Measurements from ENCODE around the gene TMEFF1. TPM values are rescaled to one million over a fixed set of nuclear protein-coding genes. Genes with fewer than 3 reads are reported as not detected.

TMEFF1 gene
- total RNA-seq, 1 experiment from 2014 or later: 65.5 TPM

DNA sequence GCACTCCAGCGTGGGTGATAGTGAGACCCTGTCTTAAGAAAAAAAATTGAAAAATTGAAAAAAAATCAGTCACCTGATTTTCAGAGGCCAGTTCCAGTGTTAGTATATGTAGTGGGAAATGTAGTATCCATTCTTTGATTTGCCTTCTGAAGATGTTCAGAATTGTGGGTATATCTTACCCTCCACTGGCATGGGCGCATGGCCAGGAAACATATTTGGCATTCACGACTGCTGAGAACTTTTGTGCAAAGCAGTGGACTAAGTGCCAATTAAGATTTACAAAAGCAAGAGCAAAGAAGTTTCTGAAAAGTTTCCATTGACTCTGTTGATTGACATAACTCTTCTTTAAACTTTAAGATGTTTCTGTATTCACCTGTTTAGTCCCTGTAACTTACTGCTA, 107.3 kb downstream of the TMEFF1 start:
- no CpG with 5 or more reads among the region's 3 CpGs for WGBS (ENCODE audit: extremely low coverage, insufficient read length, low lambda C conversion rate)
- H3K23me2 ChIP-seq (ENCODE audit: insufficient read length, low read depth, low read length, poor library complexity, severe bottlenecking): no peaks in the 10 kb centered on the region
- no peak overlapping the region for H3K27ac Mint-ChIP-seq

More for the DNA sequence above, 107.3 kb downstream of the TMEFF1 start:
- Histone ChIP-seq H2BK20ac (ENCODE audit: low read depth, low read length, poor library complexity, severe bottlenecking) (no peak overlapping the region), H2AK5ac (ENCODE audit: insufficient read length, low read length) (no peak overlapping the region), H2BK5ac (ENCODE audit: insufficient read length, low read length) (no peak overlapping the region), H3T11ph (ENCODE audit: low read length) (no peak overlapping the region), H4K8ac (replicated peaks; ENCODE audit: insufficient read length, low read depth, low read length) (no peak overlapping the region), H2BK15ac (ENCODE audit: low read depth, low read length) (no peak overlapping the region), H3K14ac (ENCODE audit: insufficient read depth, low read length) (no peak overlapping the region), H3K27me3 (ENCODE audit: insufficient read depth, low read length) (no peaks in the 10 kb centered on the region), H2BK120ac (ENCODE audit: low read depth, low read length, poor library complexity, severe bottlenecking) (no peak overlapping the region), H3K9ac (ENCODE audit: extremely low read depth, insufficient read length, low read length) (no peak overlapping the region), H3K27ac (ENCODE audit: insufficient read length, low read depth, low read length) (no peak overlapping the region), H3K9me3 (ENCODE audit: control insufficient read depth, low read depth, low read length) (no peaks in the 10 kb centered on the region), H2BK12ac (ENCODE audit: insufficient read length, low read depth, low read length) (no peak overlapping the region), H2AFZ (ENCODE audit: low read length) (no peak overlapping the region), H3K4ac (ENCODE audit: low read depth, low read length) (no peak overlapping the region), H4K5ac (ENCODE audit: insufficient read length, low read depth, low read length) (no peak overlapping the region), H3K23ac (ENCODE audit: insufficient read length, low read depth, low read length) (no peak overlapping the region), H3K79me2 (ENCODE audit: insufficient read depth, low read length) (no peaks in the 10 kb centered on the region), H3K79me1 (ENCODE audit: insufficient read depth, low read depth, low read length, poor library complexity, severe bottlenecking) (no peaks in the 10 kb centered on the region), H4K91ac (ENCODE audit: insufficient read length, low read depth, low read length) (no peak overlapping the region), H3K4me2 (ENCODE audit: insufficient read depth, insufficient read length, low read length) (no peak overlapping the region), H3K56ac (ENCODE audit: insufficient read length, low read depth, low read length) (no peak overlapping the region), H4K20me1 (ENCODE audit: control insufficient read depth, insufficient read depth, insufficient read length) (no peaks in the 10 kb centered on the region), H3K18ac (ENCODE audit: insufficient read length, low read depth, low read length) (no peak overlapping the region), H3K4me1 (ENCODE audit: insufficient read depth, low read length) (no peaks in the 10 kb centered on the region)
- Mint-ChIP-seq H3K27me3 (ENCODE audit: low read depth) (no peaks in the 10 kb centered on the region), H3K36me3 (ENCODE audit: insufficient read depth in 1 of 3, low read depth in 3 of 3) (peaks cover 5 to 27% (median 27%) of the 10 kb centered on the region in 3 experiments; a peak in 6 of 7 replicates), H3K9me3 (no peaks in the 10 kb centered on the region), H3K4me3 (no peak overlapping the region), H3K4me1 (no peaks in the 10 kb centered on the region)
- TF ChIP-seq, protein P1, sequence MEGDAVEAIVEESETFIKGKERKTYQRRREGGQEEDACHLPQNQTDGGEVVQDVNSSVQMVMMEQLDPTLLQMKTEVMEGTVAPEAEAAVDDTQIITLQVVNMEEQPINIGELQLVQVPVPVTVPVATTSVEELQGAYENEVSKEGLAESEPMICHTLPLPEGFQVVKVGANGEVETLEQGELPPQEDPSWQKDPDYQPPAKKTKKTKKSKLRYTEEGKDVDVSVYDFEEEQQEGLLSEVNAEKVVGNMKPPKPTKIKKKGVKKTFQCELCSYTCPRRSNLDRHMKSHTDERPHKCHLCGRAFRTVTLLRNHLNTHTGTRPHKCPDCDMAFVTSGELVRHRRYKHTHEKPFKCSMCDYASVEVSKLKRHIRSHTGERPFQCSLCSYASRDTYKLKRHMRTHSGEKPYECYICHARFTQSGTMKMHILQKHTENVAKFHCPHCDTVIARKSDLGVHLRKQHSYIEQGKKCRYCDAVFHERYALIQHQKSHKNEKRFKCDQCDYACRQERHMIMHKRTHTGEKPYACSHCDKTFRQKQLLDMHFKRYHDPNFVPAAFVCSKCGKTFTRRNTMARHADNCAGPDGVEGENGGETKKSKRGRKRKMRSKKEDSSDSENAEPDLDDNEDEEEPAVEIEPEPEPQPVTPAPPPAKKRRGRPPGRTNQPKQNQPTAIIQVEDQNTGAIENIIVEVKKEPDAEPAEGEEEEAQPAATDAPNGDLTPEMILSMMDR (conservative IDR thresholded peaks at IDR 0.05): no peak
- no peak for DNase-seq
